Activated CD4-positive, alpha-beta memory T cell treated with anti-CD3 and anti-CD28 coated beads for 36 hours (primary cell): ENCODE data around the gene FANCD2. TPM values are rescaled to one million over a fixed set of nuclear protein-coding genes. Genes with fewer than 3 reads are reported as not detected.

Experiments used
- CTCF ChIA-PET: fragments of 350-600 bp; sonication (Branson Sonifier 250); formaldehyde crosslinking; loops from one replicate; lab custom pipeline; 2021; ENCODE audit warnings: antibody characterized with exemption, inconsistent platforms; lab: Charles Lee
- POLR2A ChIA-PET: fragments of 350-600 bp; sonication (Branson Sonifier 250); formaldehyde crosslinking; loops from one replicate; lab custom pipeline; 2021; ENCODE audit warnings: antibody characterized with exemption; lab: Charles Lee
- DNase-seq: peaks from one replicate; pipeline ENCODE4 v3.0.0-alpha.2; 2020
- H3K27ac Mint-ChIP-seq: one replicate; pipeline ENCODE4 v1.8.0; 2021; ENCODE audit warnings: mixed read lengths
- H3K27me3 Mint-ChIP-seq: one replicate; pipeline ENCODE4 v1.8.0; 2021; ENCODE audit warnings: mixed read lengths
- H3K36me3 Mint-ChIP-seq: one replicate; pipeline ENCODE4 v1.8.0; 2021; ENCODE audit warnings: mixed read lengths
- H3K4me1 Mint-ChIP-seq: one replicate; pipeline ENCODE4 v1.8.0; 2021; ENCODE audit warnings: low read depth, mixed read lengths
- H3K4me3 Mint-ChIP-seq: one replicate; pipeline ENCODE4 v1.8.0; 2021; ENCODE audit warnings: mild to moderate bottlenecking, mixed read lengths
- H3K9me3 Mint-ChIP-seq: one replicate; pipeline ENCODE4 v1.8.0; 2021; ENCODE audit warnings: mixed read lengths
- intact Hi-C: fragments of 100-400 bp; cut with micrococcal nuclease; formaldehyde crosslinking; loops from one replicate; pipeline ENCODE4 v1.15.1; 2023
- total RNA-seq, 2 experiments: library from RNA; stranded (reverse); gene quantifications; one replicate each; pipeline ENCODE4 v1.2.3, GENCODE V29; 2021

FANCD2 gene
- total RNA-seq, 2 experiments from 2014 or later = 83.9 to 89.4 TPM

DNA sequence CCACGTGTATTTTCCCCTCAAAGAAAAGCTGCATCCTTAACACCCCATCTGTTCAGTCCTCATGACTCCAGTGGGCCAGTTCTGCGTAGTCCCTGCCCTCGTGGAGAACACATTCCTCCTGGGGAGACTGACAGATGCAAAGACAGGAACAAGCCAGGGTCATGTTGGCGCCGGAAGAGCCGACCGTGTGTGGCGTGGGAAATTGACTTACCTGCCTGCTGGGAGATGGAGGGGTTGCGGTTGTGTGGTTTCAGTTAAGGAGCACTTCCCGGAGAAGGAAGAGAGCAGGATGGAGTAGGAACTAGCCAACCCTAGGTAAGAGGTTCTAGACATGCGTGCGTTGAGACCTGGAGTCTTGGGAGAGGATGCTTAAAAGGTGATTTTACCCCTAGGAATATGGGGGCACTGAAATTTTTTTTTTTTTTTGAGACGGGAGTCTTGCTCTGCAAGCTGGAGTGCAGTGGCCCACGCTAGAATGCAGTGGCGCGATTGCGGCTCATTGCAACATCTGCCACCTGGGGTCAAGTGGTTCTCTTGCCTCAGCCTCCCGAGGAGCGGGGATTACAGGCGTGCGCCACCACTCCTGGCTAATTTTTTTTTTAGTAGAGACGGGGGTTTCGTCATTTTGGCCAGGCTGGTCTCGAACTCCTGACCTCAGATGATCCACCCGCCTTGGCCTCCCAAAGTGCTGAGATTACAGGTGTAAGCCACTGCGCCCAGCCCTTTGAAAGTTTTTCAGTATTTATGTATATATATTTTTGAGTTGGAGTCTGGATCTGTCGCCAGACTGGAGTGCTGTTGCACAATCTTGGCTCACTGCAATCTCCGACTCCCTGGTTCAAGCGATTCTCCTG, 116.7 kb downstream of the FANCD2 start:
- Mint-ChIP-seq H3K27ac (peak overlapping the region; percentile 83), H3K36me3 (peaks cover 28% of the 10 kb centered on the region), H3K4me3 (peak overlapping the region; percentile 96), H3K27me3 (no peaks in the 10 kb centered on the region), H3K4me1 (peaks cover 27% of the 10 kb centered on the region), H3K9me3 (no peaks in the 10 kb centered on the region)
- peak; percentile 53 for DNase-seq
- POLR2A ChIA-PET = interaction anchor here (0.8 to 1.0 kb wide), 2 partner anchors 56 to 493 kb away, joined by 3 to 4 read pairs; no protein-coding TSS in a partner anchor
- intact Hi-C loops = loop anchor here (1.0 to 2.0 kb wide), 3 partner anchors 50 to 106 kb away; partner anchors contain the start of gene TATDN2
- CTCF ChIA-PET = interaction anchor here (0.8 kb wide), 1 partner anchor 43 kb away, joined by 3 read pairs; no protein-coding TSS in a partner anchor

- Mint-ChIP-seq H3K27ac (peak overlapping the region; percentile 48), H3K27me3 (no peaks in the 10 kb centered on the region), H3K4me3 (peak overlapping the region; percentile 61), H3K4me1 (peaks cover 28% of the 10 kb centered on the region), H3K36me3 (peaks cover 48% of the 10 kb centered on the region), H3K9me3 (no peaks in the 10 kb centered on the region)
- ChIA-PET CTCF (no interaction called here), POLR2A (no interaction called here)
- intact Hi-C loops = no loop called here
- DNase-seq = no peak
Measured at GRCh38 chr3:10145685-10146084, 119.4 kb downstream of the FANCD2 start.

DNA sequence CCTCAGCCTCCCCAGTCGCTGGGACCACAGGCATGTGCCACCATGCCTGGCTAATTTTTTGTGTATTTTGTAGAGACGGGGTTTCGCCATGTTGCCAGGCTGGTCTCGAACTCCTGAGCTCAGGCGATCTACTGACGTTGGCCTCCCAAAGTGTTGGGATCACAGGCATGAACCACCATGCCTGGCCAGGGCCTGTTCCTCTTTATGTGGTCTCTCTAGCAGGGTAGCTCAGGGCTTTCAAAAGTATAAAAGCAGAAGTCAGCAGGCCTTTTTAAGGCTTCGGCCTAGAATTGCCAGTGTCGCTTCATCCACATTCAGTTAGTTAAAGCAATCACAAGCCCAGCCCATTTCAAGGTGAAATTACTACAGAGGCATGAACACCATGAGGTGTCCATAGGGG, 123.0 kb downstream of the FANCD2 start:
- no peak overlapping the region for H3K4me3 Mint-ChIP-seq
- peaks cover 18% of the 10 kb centered on the region for H3K4me1 Mint-ChIP-seq
- no peak overlapping the region for H3K27ac Mint-ChIP-seq
- peaks cover 41% of the 10 kb centered on the region for H3K36me3 Mint-ChIP-seq
- no peaks in the 10 kb centered on the region for H3K27me3 Mint-ChIP-seq
- no peaks in the 10 kb centered on the region for H3K9me3 Mint-ChIP-seq
- POLR2A ChIA-PET = interaction anchor here (1.1 kb wide), 1 partner anchor 98 kb away, joined by 3 read pairs; no protein-coding TSS in a partner anchor
- DNase-seq = no peak
- CTCF ChIA-PET = no interaction called here
- intact Hi-C loops = no loop called here

DNA sequence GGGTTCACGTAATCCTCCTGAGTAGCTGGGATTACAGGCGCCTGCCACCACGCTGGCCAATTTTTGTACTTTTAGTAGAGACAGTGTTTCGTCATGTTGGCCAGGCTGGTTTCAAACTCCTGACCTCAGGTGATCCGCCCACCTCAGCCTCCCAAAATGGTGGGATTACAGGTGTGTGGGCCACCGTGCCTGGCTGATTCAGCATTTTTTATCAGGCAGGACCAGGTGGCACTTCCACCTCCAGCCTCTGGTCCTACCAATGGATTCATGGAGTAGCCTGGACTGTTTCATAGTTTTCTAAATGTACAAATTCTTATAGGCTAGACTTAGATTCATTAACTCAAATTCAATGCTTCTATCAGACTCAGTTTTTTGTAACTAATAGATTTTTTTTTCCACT, 124.8 kb downstream of the FANCD2 start:
- H3K27ac Mint-ChIP-seq = no peak overlapping the region
- CTCF ChIA-PET = interaction anchor here (0.9 kb wide), 1 partner anchor 113 kb away, joined by 3 read pairs; no protein-coding TSS in a partner anchor
- intact Hi-C loops = no loop called here
- POLR2A ChIA-PET = no interaction called here
- DNase-seq = no peak
- no peaks in the 10 kb centered on the region for H3K27me3 Mint-ChIP-seq
- H3K4me1 Mint-ChIP-seq = peaks cover 9% of the 10 kb centered on the region
- no peak overlapping the region for H3K4me3 Mint-ChIP-seq
- H3K9me3 Mint-ChIP-seq = no peaks in the 10 kb centered on the region
- peaks cover 39% of the 10 kb centered on the region for H3K36me3 Mint-ChIP-seq

Other genes starting within 250 kb of the FANCD2 start
- 10 to 100 TPM; 86.9 to 92.1 TPM for gene TADA3, start 234.0 kb upstream of the FANCD2 start, total RNA-seq
- 100 to 1,000 TPM; 237 to 240 TPM for gene ARPC4, start 233.4 kb upstream of the FANCD2 start, total RNA-seq
- 10 to 100 TPM; 49.6 to 49.7 TPM for gene TTLL3, start 216.2 kb upstream of the FANCD2 start, total RNA-seq
- 10 to 100 TPM; 79.0 to 80.8 TPM for gene RPUSD3, start 182.4 kb upstream of the FANCD2 start, total RNA-seq
- gene CIDEC, start 146.2 kb upstream of the FANCD2 start, total RNA-seq = not detected
- 10 to 100 TPM; 25.0 to 27.8 TPM for gene JAGN1, start 135.8 kb upstream of the FANCD2 start, total RNA-seq
- 1 to 10 TPM; 1.8 to 1.9 TPM for gene IL17RE, start 123.6 kb upstream of the FANCD2 start, total RNA-seq
- gene IL17RC, start 109.3 kb upstream of the FANCD2 start, total RNA-seq = under 1 TPM; 0.40 to 0.46 TPM
- gene CRELD1, start 92.6 kb upstream of the FANCD2 start, total RNA-seq = 10 to 100 TPM; 14.1 to 16.1 TPM
- 1 to 10 TPM; 7.8 to 8.2 TPM for gene PRRT3, start 74.0 kb upstream of the FANCD2 start, total RNA-seq
- gene EMC3, start 39.6 kb upstream of the FANCD2 start, total RNA-seq = 10 to 100 TPM; 35.8 to 39.8 TPM
- gene FANCD2OS, start 81.8 kb downstream of the FANCD2 start, total RNA-seq = not detected
- gene BRK1, start 89.2 kb downstream of the FANCD2 start, total RNA-seq = 10 to 100 TPM; 70.3 to 76.1 TPM
- gene VHL, start 115.3 kb downstream of the FANCD2 start, total RNA-seq = 10 to 100 TPM; 47.0 to 51.3 TPM
- 1 to 10 TPM; 7.3 to 8.3 TPM for gene IRAK2, start 138.5 kb downstream of the FANCD2 start, total RNA-seq
- 10 to 100 TPM; 36.9 to 39.4 TPM for gene TATDN2, start 222.0 kb downstream of the FANCD2 start, total RNA-seq